Large intestine (tissue), 3 donors: ENCODE results near the gene TIMM22. TPM values are rescaled to one million over a fixed set of nuclear protein-coding genes. Genes with fewer than 3 reads are reported as not detected.
"Not testable (repeated sequence)": the region's sequence is repeated elsewhere in the genome, so short reads cannot be mapped to it uniquely, and the experiment has no call there.

Experiments used
- DNase-seq, 2 donors: peaks; one replicate each; pipeline versions ENCODE4 v3.0.0 to v3.0.0-alpha.2; 2013
- H3K27ac ChIP-seq: one replicate; pipeline ENCODE4 v1.5.1; 2013; ENCODE audit warnings: low read length
- H3K27me3 ChIP-seq: 2 replicates; pipeline ENCODE4 v1.6.1; 2013; ENCODE audit warnings: low read length; ENCODE audit not compliant: control insufficient read depth, insufficient read depth
- H3K36me3 ChIP-seq: 2 replicates; pipeline ENCODE4 v1.6.1; 2013; ENCODE audit warnings: low read length; ENCODE audit not compliant: control insufficient read depth, insufficient read depth
- H3K4me1 ChIP-seq: one replicate; pipeline ENCODE4 v1.6.1; 2013; ENCODE audit warnings: low read length; ENCODE audit not compliant: control insufficient read depth, insufficient read depth
- H3K4me3 ChIP-seq: one replicate; pipeline ENCODE4 v1.5.1; 2013; ENCODE audit warnings: low read length
- H3K9me3 ChIP-seq: one replicate; pipeline ENCODE4 v1.6.1; 2013; ENCODE audit warnings: mild to moderate bottlenecking, low read depth, low read length, moderate library complexity; ENCODE audit not compliant: control insufficient read depth
- WGBS: methylation state at CpG from one replicate; pipeline ENCODE4 v1.1.5; 2013; ENCODE audit warnings: low lambda C conversion rate; ENCODE audit not compliant: insufficient coverage; 5-methylcytosine and 5-hydroxymethylcytosine counted together
- polyA plus RNA-seq: library from polyadenylated mRNA; unstranded; fragments of 120-200 nt; gene quantifications from one replicate; pipeline ENCODE4 v1.2.1, GENCODE V29; 2013

Gene TIMM22
- polyA plus RNA-seq, 1 donor = 10.0 TPM

DNA sequence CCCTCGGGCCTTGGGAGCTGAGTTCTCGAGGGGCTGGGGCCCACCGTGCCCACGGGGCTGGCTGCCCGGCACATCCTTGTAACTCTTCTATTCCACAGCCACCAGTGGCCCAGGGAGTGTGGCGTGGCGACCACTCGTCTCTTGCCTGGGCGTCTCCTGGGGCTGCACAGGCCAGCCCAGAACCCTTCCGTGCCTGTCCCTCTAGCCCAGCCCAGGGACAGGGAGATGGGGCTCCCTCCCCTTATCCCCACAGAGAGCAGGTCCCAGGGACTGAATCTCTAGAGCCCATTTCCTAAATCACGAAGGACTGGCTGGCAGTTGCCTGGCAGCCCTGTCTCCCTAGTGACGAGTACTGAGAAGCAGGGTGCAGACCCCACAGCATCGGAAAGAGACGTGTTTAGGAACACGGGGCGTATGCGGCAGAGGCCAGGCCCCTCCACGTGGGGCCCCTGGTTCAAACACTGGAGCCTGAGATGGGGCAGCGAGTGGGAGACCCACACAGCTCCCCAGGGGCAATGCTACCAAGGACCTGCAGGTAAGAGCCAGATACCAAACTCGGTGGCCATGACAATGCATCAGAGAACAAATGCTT lies 51.0 kb downstream of the TIMM22 start:
- H3K36me3 ChIP-seq = peaks cover 45% of the 10 kb centered on the region
- H3K4me3 ChIP-seq = no peak overlapping the region
- no peak for DNase-seq
- peaks cover 4% of the 10 kb centered on the region for H3K4me1 ChIP-seq
- WGBS = no CpG with 5 or more reads among the region's 20 CpGs
- no peaks in the 10 kb centered on the region for H3K9me3 ChIP-seq
- peak overlapping the region; percentile 36 for H3K27ac ChIP-seq
- H3K27me3 ChIP-seq = no peaks in the 10 kb centered on the region

DNA sequence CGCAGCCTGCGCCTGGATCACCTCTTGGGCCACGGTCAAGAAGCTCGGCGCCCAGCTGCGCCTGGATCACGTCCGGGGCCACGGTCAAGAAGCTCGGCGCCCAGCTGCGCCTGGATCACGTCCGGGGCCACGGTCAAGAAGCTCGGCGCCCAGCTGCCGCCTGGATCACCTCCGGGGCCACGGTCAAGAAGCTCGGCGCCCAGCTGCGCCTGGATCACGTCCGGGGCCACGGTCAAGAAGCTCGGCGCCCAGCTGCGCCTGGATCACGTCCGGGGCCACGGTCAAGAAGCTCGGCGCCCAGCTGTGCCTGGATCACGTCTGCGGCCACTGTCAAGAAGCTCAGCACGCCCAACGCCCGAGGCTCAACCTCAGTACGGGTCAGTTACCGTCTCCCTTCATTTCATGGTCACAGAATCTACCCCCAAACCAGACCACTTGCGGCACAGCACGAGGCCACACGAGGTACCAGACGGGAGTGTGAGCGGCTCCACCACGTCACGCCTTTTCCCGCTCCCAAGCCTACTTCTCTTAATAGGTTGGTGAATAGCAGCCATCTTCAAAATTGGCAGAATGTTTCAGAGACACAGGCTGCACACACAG lies 51.7 kb downstream of the TIMM22 start:
- not testable (repeated sequence) for H3K27me3 ChIP-seq, H3K4me3 ChIP-seq, H3K4me1 ChIP-seq, H3K27ac ChIP-seq, H3K9me3 ChIP-seq, DNase-seq
- WGBS = no CpG with 5 or more reads among the region's 49 CpGs
- peaks cover 47% of the 10 kb centered on the region for H3K36me3 ChIP-seq

DNA sequence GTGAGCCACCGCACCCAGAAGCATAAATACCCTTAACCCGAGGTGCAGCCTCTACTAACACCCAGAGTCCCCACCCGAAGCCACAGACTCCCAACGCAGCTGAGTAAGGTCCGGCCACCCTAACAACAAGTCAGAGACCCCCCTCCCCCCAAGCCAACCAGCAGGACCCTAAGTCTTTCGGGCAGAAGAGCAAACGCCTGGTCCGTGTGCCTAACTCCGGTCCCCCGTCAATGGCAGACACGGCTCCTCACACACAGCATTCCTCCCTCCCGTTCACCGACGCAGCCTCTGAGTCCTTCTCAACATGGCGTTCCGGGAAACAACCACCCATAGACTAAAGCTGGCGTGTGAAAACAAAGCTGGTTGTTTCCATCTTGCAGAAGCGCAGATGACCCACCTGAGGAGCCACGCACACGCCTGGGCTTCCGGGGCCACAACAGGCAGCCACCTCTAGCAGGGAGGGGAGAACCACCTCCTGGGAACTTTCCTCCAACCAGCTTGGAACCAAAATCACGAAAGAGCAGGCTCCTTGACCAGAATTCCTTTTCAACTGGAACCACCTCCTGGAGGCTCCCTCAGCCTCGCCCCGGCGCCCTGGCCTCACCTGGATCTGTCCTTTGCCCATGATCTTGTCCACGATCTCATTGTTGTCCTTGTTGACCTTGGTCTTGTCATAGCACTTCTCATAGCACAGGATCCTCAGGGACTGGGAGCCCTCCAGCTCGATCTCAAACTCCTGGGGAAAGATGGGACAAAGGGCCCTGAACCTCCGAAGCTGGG lies 52.7 kb downstream of the TIMM22 start:
- Histone ChIP-seq H3K27me3 (no peaks in the 10 kb centered on the region), H3K36me3 (peaks cover 57% of the 10 kb centered on the region)
- WGBS = 100% methylated on average over 2 of the region's 28 CpGs

DNA sequence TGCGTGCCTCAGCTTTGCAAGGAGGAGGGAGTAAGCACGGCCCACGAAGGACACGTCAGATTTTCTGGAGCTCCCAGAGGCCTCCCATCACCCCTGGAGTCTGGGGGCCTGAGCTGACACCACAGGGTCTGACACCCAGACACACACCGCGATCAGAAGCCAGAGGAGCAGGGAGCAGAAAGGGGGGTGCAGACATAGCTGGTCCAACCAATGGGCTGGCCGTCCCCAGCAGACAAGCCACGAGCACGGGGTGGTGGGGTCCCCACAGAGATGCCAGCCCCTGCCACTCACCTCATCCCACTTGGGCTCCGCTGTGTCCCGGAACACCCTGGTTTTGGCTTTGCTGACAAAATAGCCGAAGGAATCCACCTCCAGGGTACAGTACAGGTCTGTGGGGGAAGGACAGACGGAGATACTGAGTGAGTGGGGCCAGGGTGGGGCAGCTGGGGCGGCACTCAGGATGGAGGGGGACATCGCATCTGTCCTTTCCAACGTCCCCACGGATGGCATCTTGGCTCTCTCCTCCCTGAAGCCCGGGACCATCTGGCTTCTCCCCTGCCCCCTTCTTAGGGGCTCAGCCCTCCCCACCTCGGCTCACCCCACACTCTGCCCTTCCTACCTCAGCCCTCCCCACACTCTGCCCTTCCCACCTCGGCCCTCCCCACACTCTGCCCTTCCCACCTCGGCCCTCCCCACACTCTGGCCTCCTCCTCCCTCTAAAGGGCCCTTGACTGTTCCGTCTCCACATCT lies 53.5 kb downstream of the TIMM22 start:
- peaks cover 64% of the 10 kb centered on the region for H3K36me3 ChIP-seq
- WGBS = no CpG with 5 or more reads among the region's 22 CpGs
- no peak overlapping the region for H3K4me3 ChIP-seq
- no peaks in the 10 kb centered on the region for H3K9me3 ChIP-seq
- H3K27ac ChIP-seq = no peak overlapping the region
- no peaks in the 10 kb centered on the region for H3K4me1 ChIP-seq
- no peaks in the 10 kb centered on the region for H3K27me3 ChIP-seq
- no peak for DNase-seq

More for the DNA sequence above, 52.7 kb downstream of the TIMM22 start:
- Histone ChIP-seq H3K4me3 (no peak overlapping the region), H3K4me1 (no peaks in the 10 kb centered on the region), H3K27ac (no peak overlapping the region), H3K9me3 (no peaks in the 10 kb centered on the region)
- no peak for DNase-seq

- Histone ChIP-seq H3K4me1 (no peaks in the 10 kb centered on the region), H3K36me3 (peaks cover 68% of the 10 kb centered on the region), H3K27me3 (no peaks in the 10 kb centered on the region), H3K27ac (no peak overlapping the region), H3K4me3 (no peak overlapping the region), H3K9me3 (no peaks in the 10 kb centered on the region)
- no CpG with 5 or more reads among the region's 33 CpGs for WGBS
- peak in 1 of 2 donors; percentile 18 for DNase-seq
Observed at GRCh38 chr17:1050996-1051925, 54.3 kb downstream of the TIMM22 start.

Other genes starting within 250 kb of the TIMM22 start
- 18.4 TPM for gene GEMIN4, start 244.9 kb upstream of the TIMM22 start, polyA plus RNA-seq
- 149 TPM for gene GLOD4, start 214.8 kb upstream of the TIMM22 start, polyA plus RNA-seq
- gene MRM3, start 214.8 kb upstream of the TIMM22 start, polyA plus RNA-seq = 14.7 TPM
- gene NXN, start 17.4 kb upstream of the TIMM22 start, polyA plus RNA-seq = 22.3 TPM
- 125 TPM for gene ABR, start 182.9 kb downstream of the TIMM22 start, polyA plus RNA-seq